Body of pancreas (tissue), 4 donors: ENCODE measurements around the gene UNC13C. TPM values are rescaled to one million over a fixed set of nuclear protein-coding genes. Genes with fewer than 3 reads are reported as not detected.

Source experiments
- ATAC-seq: fragments of 150-250 bp; one replicate; pipeline ENCODE4 v1.9.1; 2016
- DNase-seq, 4 donors: peaks; one replicate each; pipeline ENCODE4 v3.0.0-alpha.2; 2019
- H3K27ac ChIP-seq, 4 donors: fragments of 200-600 bp; sonication (generic); 1 replicate in 3 of 4; 2 replicates in 1 of 4; pipeline versions ENCODE4 v1.5.1 to v1.6.1; 2016 to 2019; ENCODE audit warnings: mild to moderate bottlenecking in 1 of 4, mixed read lengths in 1 of 4, moderate library complexity in 1 of 4
- H3K27me3 ChIP-seq, 2 donors: fragments of 200-600 bp; sonication (generic); one replicate each; pipeline ENCODE4 v1.6.0; 2016; ENCODE audit warnings: mild to moderate bottlenecking in 1 of 2
- H3K36me3 ChIP-seq, 2 donors: fragments of 200-600 bp; sonication (generic); replicated peaks in 1 of 2; 2 replicates each; pipeline ENCODE4 v1.5.1; 2016; ENCODE audit warnings: low read depth in 2 of 2; ENCODE audit not compliant: insufficient read depth in 1 of 2
- H3K4me1 ChIP-seq: fragments of 200-600 bp; sonication (generic); one replicate; pipeline ENCODE4 v1.6.0; 2016
- H3K4me3 ChIP-seq, 2 donors: fragments of 200-600 bp; sonication (generic); 1 replicate in 1 of 2; 2 replicates in 1 of 2; pipeline ENCODE4 v1.5.1; 2016 to 2019
- H3K9me3 ChIP-seq, 3 donors: fragments of 200-600 bp; sonication (generic); 1 replicate in 2 of 3; 2 replicates in 1 of 3; pipeline ENCODE4 v1.5.1; 2016
- CTCF ChIP-seq, 7 experiments: fragments of 450-650 bp in 4 of 7; fragments of 200-600 bp in 3 of 7; sonication (generic) in 3 of 7; IDR thresholded peaks; one replicate each; pipeline ENCODE4 v1.5.1; 2016 to 2019; ENCODE audit warnings: antibody characterized with exemption in 7 of 7
- POLR2A ChIP-seq, 3 donors: fragments of 450-650 bp; IDR thresholded peaks; one replicate each; pipeline ENCODE4 v1.6.1; 2016; ENCODE audit warnings: antibody characterized with exemption in 3 of 3, mild to moderate bottlenecking in 2 of 3
- WGBS, 2 donors: methylation state at CpG; one replicate each; pipeline ENCODE4 v1.1.5; 2017; 5-methylcytosine and 5-hydroxymethylcytosine counted together
- intact Hi-C: fragments of 100-400 bp; cut with DNase I; formaldehyde crosslinking; loops from one replicate; pipeline ENCODE4 v1.15.1; 2023
- total RNA-seq, 2 donors: library from RNA; depleted of rRNA; stranded (reverse); fragments of >200 nt; gene quantifications; one replicate each; pipeline ENCODE4 v1.1.0, GENCODE V29; 2016

The UNC13C gene
- total RNA-seq, 2 donors from 2014 or later = not detected

GRCh38 chr15:54599386-54599785 is 621.1 kb downstream of the UNC13C start:
- TF ChIP-seq POLR2A (IDR thresholded peaks at IDR 0.05) (no peak), CTCF (IDR thresholded peaks at IDR 0.05) (no peak)
- H3K4me1 ChIP-seq = no peaks in the 10 kb centered on the region
- no peak for ATAC-seq
- no peak overlapping the region for H3K27ac ChIP-seq
- intact Hi-C loops = no loop called here
- H3K9me3 ChIP-seq = no peaks in the 10 kb centered on the region
- 81 to 83% methylated on average over 3 of the region's 3 CpGs for WGBS, 2 donors
- H3K27me3 ChIP-seq = no peaks in the 10 kb centered on the region
- DNase-seq = no peak
- H3K4me3 ChIP-seq = no peak overlapping the region
- H3K36me3 ChIP-seq = no peaks in the 10 kb centered on the region

GRCh38 chr15:54605043-54605442 is 626.8 kb downstream of the UNC13C start:
- TF ChIP-seq CTCF (IDR thresholded peaks at IDR 0.05) (no peak), POLR2A (IDR thresholded peaks at IDR 0.05) (no peak)
- Histone ChIP-seq H3K4me3 (no peak overlapping the region), H3K4me1 (no peaks in the 10 kb centered on the region), H3K9me3 (no peaks in the 10 kb centered on the region), H3K27me3 (no peaks in the 10 kb centered on the region), H3K36me3 (no peaks in the 10 kb centered on the region), H3K27ac (no peak overlapping the region)
- intact Hi-C loops = no loop called here
- ATAC-seq (no peak), DNase-seq (no peak)
- 35 to 60% methylated on average over 2 of the region's 2 CpGs for WGBS, 2 donors

- H3K27ac ChIP-seq = no peak overlapping the region
- DNase-seq = no peak
- no peaks in the 10 kb centered on the region for H3K4me1 ChIP-seq
- intact Hi-C loops = no loop called here
- H3K36me3 ChIP-seq = no peaks in the 10 kb centered on the region
- ATAC-seq = no peak
- no peaks in the 10 kb centered on the region for H3K9me3 ChIP-seq
- WGBS, 2 donors = 63 to 81% methylated on average over 4 of the region's 4 CpGs
- no peak for TF ChIP-seq CTCF (IDR thresholded peaks at IDR 0.05)
- no peak for TF ChIP-seq POLR2A (IDR thresholded peaks at IDR 0.05)
- H3K27me3 ChIP-seq = no peaks in the 10 kb centered on the region
- no peak overlapping the region for H3K4me3 ChIP-seq
These were observed 627.3 kb downstream of the UNC13C start for GRCh38 chr15:54605556-54605955.

- H3K27me3 ChIP-seq = no peaks in the 10 kb centered on the region
- H3K9me3 ChIP-seq = no peaks in the 10 kb centered on the region
- no peaks in the 10 kb centered on the region for H3K4me1 ChIP-seq
- H3K36me3 ChIP-seq = no peaks in the 10 kb centered on the region
- 64 to 71% methylated on average over 1 of the region's 1 CpG for WGBS, 2 donors
- H3K27ac ChIP-seq = no peak overlapping the region
- no peak overlapping the region for H3K4me3 ChIP-seq
- DNase-seq = no peak
- TF ChIP-seq POLR2A (IDR thresholded peaks at IDR 0.05) = no peak
- no peak for TF ChIP-seq CTCF (IDR thresholded peaks at IDR 0.05)
- intact Hi-C loops = no loop called here
- ATAC-seq = no peak
These were observed 630.9 kb downstream of the UNC13C start for GRCh38 chr15:54608876-54609835.

DNA sequence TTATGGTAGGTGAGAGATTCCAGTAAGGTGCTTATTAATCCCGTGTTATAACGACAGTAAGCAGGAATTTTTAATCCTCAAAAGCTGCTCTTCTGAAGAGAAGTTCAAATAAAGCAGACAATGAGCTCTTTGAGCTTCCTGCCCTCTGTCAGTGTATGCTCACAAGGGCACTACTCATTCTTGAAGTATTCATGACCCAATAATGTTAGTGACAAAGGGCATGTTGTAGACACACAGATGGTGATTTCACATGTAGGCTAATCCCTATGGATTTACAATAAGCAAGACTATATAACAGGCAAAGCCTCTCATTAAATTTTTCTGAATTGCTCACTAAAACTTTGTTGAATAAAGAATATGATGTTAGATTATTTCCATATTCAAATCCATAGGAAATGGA is 639.9 kb downstream of the UNC13C start:
- Histone ChIP-seq H3K9me3 (no peaks in the 10 kb centered on the region), H3K27me3 (no peaks in the 10 kb centered on the region), H3K27ac (no peak overlapping the region), H3K4me3 (no peak overlapping the region), H3K4me1 (no peaks in the 10 kb centered on the region), H3K36me3 (no peaks in the 10 kb centered on the region)
- intact Hi-C loops = no loop called here
- DNase-seq (no peak), ATAC-seq (no peak)
- WGBS, 2 donors = 19 to 24% methylated on average over 2 of the region's 2 CpGs
- TF ChIP-seq CTCF (IDR thresholded peaks at IDR 0.05) = no peak
- no peak for TF ChIP-seq POLR2A (IDR thresholded peaks at IDR 0.05)
